Neural crest cell (in vitro differentiated cells): ENCODE measurements around the gene CCL22. TPM values are rescaled to one million over a fixed set of nuclear protein-coding genes. Genes with fewer than 3 reads are reported as not detected.

Experiments
- DNase-seq: peaks from one replicate; pipeline ENCODE4 v3.0.0; 2021; ENCODE audit warnings: low read depth, mixed read lengths, low spot score
- H3K27ac Mint-ChIP-seq: one replicate; pipeline ENCODE4 v1.8.0; 2021; ENCODE audit warnings: mild to moderate bottlenecking, mixed read lengths; ENCODE audit not compliant: unreplicated experiment
- H3K27me3 Mint-ChIP-seq: 2 replicates; pipeline ENCODE4 v1.8.0; 2021; ENCODE audit warnings: low read depth, mild to moderate bottlenecking, mixed read lengths
- H3K36me3 Mint-ChIP-seq: 2 replicates; pipeline ENCODE4 v1.8.0; 2021; ENCODE audit warnings: low read depth, mild to moderate bottlenecking, mixed read lengths
- H3K4me1 Mint-ChIP-seq: 2 replicates; pipeline ENCODE4 v1.8.0; 2021; ENCODE audit warnings: mixed read lengths
- H3K4me3 Mint-ChIP-seq: one replicate; pipeline ENCODE4 v1.8.0; 2021; ENCODE audit warnings: mild to moderate bottlenecking, mixed read lengths
- H3K9me3 Mint-ChIP-seq: 2 replicates; pipeline ENCODE4 v1.8.0; 2021; ENCODE audit warnings: mixed read lengths
- CTCF ChIP-seq: fragments of 200-600 bp; sonication (generic); conservative IDR thresholded peaks from 2 replicates; pipeline ENCODE4 v1.5.0; 2021; ENCODE audit warnings: antibody characterized with exemption, mild to moderate bottlenecking
- total RNA-seq: library from RNA; stranded (reverse); gene quantifications from 2 replicates; pipeline ENCODE4 v1.2.1, GENCODE V29; 2021

Gene CCL22
- total RNA-seq, 1 donor from 2014 or later, result not detected

- no peak for TF ChIP-seq CTCF
- Mint-ChIP-seq H3K4me3 (no peak overlapping the region), H3K9me3 (no peaks in the 10 kb centered on the region), H3K27me3 (peaks cover 5% of the 10 kb centered on the region), H3K27ac (no peak overlapping the region), H3K36me3 (no peaks in the 10 kb centered on the region), H3K4me1 (peaks cover 8% of the 10 kb centered on the region)
- no peak for DNase-seq
These were observed 29.9 kb downstream of the CCL22 start for GRCh38 chr16:57388359-57389086.

- H3K36me3 Mint-ChIP-seq, result no peaks in the 10 kb centered on the region
- H3K4me3 Mint-ChIP-seq, result no peak overlapping the region
- peaks cover 5% of the 10 kb centered on the region for H3K27me3 Mint-ChIP-seq
- H3K4me1 Mint-ChIP-seq, result peaks cover 8% of the 10 kb centered on the region
- no peak overlapping the region for H3K27ac Mint-ChIP-seq
- H3K9me3 Mint-ChIP-seq, result no peaks in the 10 kb centered on the region
- TF ChIP-seq CTCF, result no peak
- no peak for DNase-seq
These were observed 30.5 kb downstream of the CCL22 start for GRCh38 chr16:57389087-57389468.

- Mint-ChIP-seq H3K27me3 (peaks cover 5% of the 10 kb centered on the region), H3K4me3 (no peak overlapping the region), H3K4me1 (peaks cover 8% of the 10 kb centered on the region), H3K36me3 (no peaks in the 10 kb centered on the region), H3K9me3 (no peaks in the 10 kb centered on the region), H3K27ac (no peak overlapping the region)
- TF ChIP-seq CTCF, result no peak
- no peak for DNase-seq
These were observed 32.2 kb downstream of the CCL22 start for GRCh38 chr16:57390636-57391295.

GRCh38 chr16:57391300-57391699 lies 32.7 kb downstream of the CCL22 start:
- Mint-ChIP-seq H3K9me3 (no peaks in the 10 kb centered on the region), H3K36me3 (no peaks in the 10 kb centered on the region), H3K4me3 (no peak overlapping the region), H3K4me1 (peaks cover 7% of the 10 kb centered on the region), H3K27me3 (peaks cover 4% of the 10 kb centered on the region), H3K27ac (no peak overlapping the region)
- no peak for DNase-seq
- no peak for TF ChIP-seq CTCF

- Mint-ChIP-seq H3K4me1 (peaks cover 4% of the 10 kb centered on the region), H3K36me3 (no peaks in the 10 kb centered on the region), H3K9me3 (no peaks in the 10 kb centered on the region), H3K27me3 (peaks cover 2% of the 10 kb centered on the region), H3K4me3 (no peak overlapping the region), H3K27ac (no peak overlapping the region)
- DNase-seq, result no peak
- no peak for TF ChIP-seq CTCF
These were observed 33.1 kb downstream of the CCL22 start for GRCh38 chr16:57391708-57392107.
